Measurements from ENCODE around the gene GRM3. TPM values are rescaled to one million over a fixed set of nuclear protein-coding genes. Genes with fewer than 3 reads are reported as not detected.

Gene GRM3
- total and polyA plus RNA-seq, 4 donors: not detected

GRCh38 chr7:86647385-86648094, 3.8 kb downstream of the GRM3 start:
- 81% methylated on average over 5 of the region's 5 CpGs for WGBS, 2 donors
- no peaks in the 10 kb centered on the region for H3K4me1 ChIP-seq (ENCODE audit: control insufficient read depth in 1 of 2, insufficient read depth in 2 of 2, low read length in 2 of 2)
- no peak for ATAC-seq (ENCODE audit: low FRiP score)

GRCh38 chr7:86648169-86648568, 4.5 kb downstream of the GRM3 start:
- intact Hi-C loops (cut with DNase I): no loop called here
- Histone ChIP-seq H3K9me3 (ENCODE audit: control insufficient read depth, low read length) (no peaks in the 10 kb centered on the region), H3K27ac (ENCODE audit: low read depth in 1 of 2, low read length in 2 of 2) (no peak overlapping the region), H3K36me3 (ENCODE audit: control insufficient read depth in 1 of 2, insufficient read depth in 2 of 2, low read length in 1 of 2) (no peaks in the 10 kb centered on the region), H3K4me3 (ENCODE audit: low read length in 2 of 2) (no peak overlapping the region), H3K27me3 (ENCODE audit: control insufficient read depth in 1 of 2, insufficient read depth in 2 of 2, low read length in 1 of 2) (no peaks in the 10 kb centered on the region), H3K4me1 (ENCODE audit: control insufficient read depth in 1 of 2, insufficient read depth in 2 of 2, low read length in 2 of 2) (no peaks in the 10 kb centered on the region)
- ATAC-seq (ENCODE audit: low FRiP score): no peak
- DNase-seq: no peak
- WGBS, 2 donors: 82 to 86% methylated on average over 1 of the region's 1 CpG

More at GRCh38 chr7:86647385-86648094, 3.8 kb downstream of the GRM3 start:
- H3K27ac ChIP-seq (ENCODE audit: low read depth in 1 of 2, low read length in 2 of 2): no peak overlapping the region
- intact Hi-C loops (cut with DNase I): no loop called here
- H3K9me3 ChIP-seq (ENCODE audit: control insufficient read depth, low read length): no peaks in the 10 kb centered on the region
- DNase-seq: no peak
- no peaks in the 10 kb centered on the region for H3K36me3 ChIP-seq (ENCODE audit: control insufficient read depth in 1 of 2, insufficient read depth in 2 of 2, low read length in 1 of 2)
- H3K4me3 ChIP-seq (ENCODE audit: low read length in 2 of 2): no peak overlapping the region
- no peaks in the 10 kb centered on the region for H3K27me3 ChIP-seq (ENCODE audit: control insufficient read depth in 1 of 2, insufficient read depth in 2 of 2, low read length in 1 of 2)

- ATAC-seq (ENCODE audit: low FRiP score) (peak; percentile 62), DNase-seq (no peak)
- H3K27ac ChIP-seq (ENCODE audit: low read depth in 1 of 2, low read length in 2 of 2): no peak overlapping the region
- H3K4me3 ChIP-seq (ENCODE audit: low read length in 2 of 2): peak overlapping the region in 1 of 2 donors; percentile 12
- 4 to 7% methylated on average over 9 of the region's 9 CpGs for WGBS, 2 donors
- no peaks in the 10 kb centered on the region for H3K9me3 ChIP-seq (ENCODE audit: control insufficient read depth, low read length)
- intact Hi-C loops (cut with DNase I): no loop called here
- no peaks in the 10 kb centered on the region for H3K4me1 ChIP-seq (ENCODE audit: control insufficient read depth in 1 of 2, insufficient read depth in 2 of 2, low read length in 2 of 2)
- no peaks in the 10 kb centered on the region for H3K27me3 ChIP-seq (ENCODE audit: control insufficient read depth in 1 of 2, insufficient read depth in 2 of 2, low read length in 1 of 2)
- no peaks in the 10 kb centered on the region for H3K36me3 ChIP-seq (ENCODE audit: control insufficient read depth in 1 of 2, insufficient read depth in 2 of 2, low read length in 1 of 2)
These were observed 10.4 kb downstream of the GRM3 start for GRCh38 chr7:86653919-86654659.

DNA sequence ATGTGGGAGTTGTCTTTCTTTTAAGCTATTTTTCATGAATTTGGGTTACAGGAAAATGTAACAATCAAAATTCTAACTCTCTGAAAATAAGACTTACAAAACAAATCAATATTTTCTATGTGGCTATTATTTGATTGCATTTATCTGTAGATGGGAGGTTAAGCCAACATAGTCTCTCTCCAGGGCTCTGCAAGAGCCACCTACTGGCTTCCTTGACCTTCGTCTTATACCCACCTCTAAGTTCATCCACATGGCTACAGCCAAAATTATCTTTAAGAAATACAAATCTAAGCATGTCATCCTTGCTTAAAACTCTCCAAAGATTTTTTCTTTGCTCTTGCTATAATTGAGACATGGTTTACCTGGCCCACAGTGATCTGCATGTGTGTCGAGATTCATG, 14.2 kb downstream of the GRM3 start:
- no peak for ATAC-seq (ENCODE audit: low FRiP score)
- WGBS, 2 donors: 79% methylated on average over 2 of the region's 2 CpGs

DNA sequence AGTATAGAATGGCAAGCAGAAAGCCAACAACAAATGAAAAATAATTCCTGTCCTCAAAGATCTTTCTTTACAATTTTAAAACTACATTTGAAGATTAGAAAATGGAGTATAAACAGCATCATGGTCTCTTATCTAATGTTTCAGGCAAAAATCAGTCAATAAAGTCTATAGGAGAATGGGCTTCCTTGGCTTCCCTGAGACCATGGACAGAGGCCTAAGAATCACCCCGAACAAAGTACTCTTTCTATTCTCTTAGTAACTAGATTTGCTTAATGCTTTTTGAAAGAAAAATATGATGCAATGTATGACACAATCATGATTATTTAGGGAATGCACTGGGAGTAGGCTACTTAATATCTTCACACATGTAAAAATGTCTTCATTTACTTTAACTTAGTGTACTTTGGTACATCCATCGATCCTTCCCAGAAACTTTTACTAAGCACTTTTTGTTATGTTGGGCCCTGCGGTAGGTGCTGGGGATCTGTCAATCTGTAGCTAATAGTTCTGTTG, 17.3 kb downstream of the GRM3 start:
- intact Hi-C loops (cut with DNase I): no loop called here
- WGBS, 2 donors: 83% methylated on average over 3 of the region's 3 CpGs

More for the DNA sequence above, 14.2 kb downstream of the GRM3 start:
- Histone ChIP-seq H3K27me3 (ENCODE audit: control insufficient read depth in 1 of 2, insufficient read depth in 2 of 2, low read length in 1 of 2) (no peaks in the 10 kb centered on the region), H3K9me3 (ENCODE audit: control insufficient read depth, low read length) (no peaks in the 10 kb centered on the region), H3K4me1 (ENCODE audit: control insufficient read depth in 1 of 2, insufficient read depth in 2 of 2, low read length in 2 of 2) (no peaks in the 10 kb centered on the region), H3K27ac (ENCODE audit: low read depth in 1 of 2, low read length in 2 of 2) (no peak overlapping the region), H3K36me3 (ENCODE audit: control insufficient read depth in 1 of 2, insufficient read depth in 2 of 2, low read length in 1 of 2) (no peaks in the 10 kb centered on the region), H3K4me3 (ENCODE audit: low read length in 2 of 2) (no peak overlapping the region)
- intact Hi-C loops (cut with DNase I): no loop called here
- DNase-seq: no peak

DNA sequence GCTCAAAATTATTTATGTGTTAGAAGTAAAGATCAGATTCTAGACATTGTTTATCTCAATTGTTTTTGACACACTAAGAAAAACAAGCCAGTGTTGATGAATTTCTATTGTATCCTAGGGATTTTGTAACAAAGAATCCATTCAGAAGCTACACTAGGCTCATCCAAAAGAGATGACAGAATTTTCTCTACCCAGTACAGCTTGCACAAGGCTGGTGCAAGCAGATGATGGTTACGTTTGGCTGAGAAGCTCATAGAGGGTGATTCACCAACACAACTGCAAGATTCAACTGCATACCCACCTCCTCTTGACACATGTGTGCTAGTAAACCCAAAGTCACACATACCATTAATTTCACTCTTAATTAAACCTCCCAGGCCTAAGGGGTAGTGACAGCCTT, 20.8 kb downstream of the GRM3 start:
- Histone ChIP-seq H3K27ac (ENCODE audit: low read depth in 1 of 2, low read length in 2 of 2) (no peak overlapping the region), H3K4me3 (ENCODE audit: low read length in 2 of 2) (no peak overlapping the region), H3K4me1 (ENCODE audit: control insufficient read depth in 1 of 2, insufficient read depth in 2 of 2, low read length in 2 of 2) (no peaks in the 10 kb centered on the region), H3K36me3 (ENCODE audit: control insufficient read depth in 1 of 2, insufficient read depth in 2 of 2, low read length in 1 of 2) (no peaks in the 10 kb centered on the region), H3K27me3 (ENCODE audit: control insufficient read depth in 1 of 2, insufficient read depth in 2 of 2, low read length in 1 of 2) (no peaks in the 10 kb centered on the region), H3K9me3 (ENCODE audit: control insufficient read depth, low read length) (no peaks in the 10 kb centered on the region)
- ATAC-seq (ENCODE audit: low FRiP score) (no peak), DNase-seq (no peak)
- 47 to 55% methylated on average over 1 of the region's 1 CpG for WGBS, 2 donors
- intact Hi-C loops (cut with DNase I): no loop called here

More for the DNA sequence above, 17.3 kb downstream of the GRM3 start:
- Histone ChIP-seq H3K36me3 (ENCODE audit: control insufficient read depth in 1 of 2, insufficient read depth in 2 of 2, low read length in 1 of 2) (no peaks in the 10 kb centered on the region), H3K27me3 (ENCODE audit: control insufficient read depth in 1 of 2, insufficient read depth in 2 of 2, low read length in 1 of 2) (no peaks in the 10 kb centered on the region), H3K27ac (ENCODE audit: low read depth in 1 of 2, low read length in 2 of 2) (no peak overlapping the region), H3K4me1 (ENCODE audit: control insufficient read depth in 1 of 2, insufficient read depth in 2 of 2, low read length in 2 of 2) (no peaks in the 10 kb centered on the region), H3K9me3 (ENCODE audit: control insufficient read depth, low read length) (no peaks in the 10 kb centered on the region), H3K4me3 (ENCODE audit: low read length in 2 of 2) (no peak overlapping the region)
- ATAC-seq (ENCODE audit: low FRiP score) (no peak), DNase-seq (no peak)

GRCh38 chr7:86664991-86665390, 21.3 kb downstream of the GRM3 start:
- H3K36me3 ChIP-seq (ENCODE audit: control insufficient read depth in 1 of 2, insufficient read depth in 2 of 2, low read length in 1 of 2): no peaks in the 10 kb centered on the region
- H3K4me1 ChIP-seq (ENCODE audit: control insufficient read depth in 1 of 2, insufficient read depth in 2 of 2, low read length in 2 of 2): no peaks in the 10 kb centered on the region
- no peak for DNase-seq
- H3K4me3 ChIP-seq (ENCODE audit: low read length in 2 of 2): no peak overlapping the region
- intact Hi-C loops (cut with DNase I): no loop called here
- H3K27me3 ChIP-seq (ENCODE audit: control insufficient read depth in 1 of 2, insufficient read depth in 2 of 2, low read length in 1 of 2): no peaks in the 10 kb centered on the region
- H3K9me3 ChIP-seq (ENCODE audit: control insufficient read depth, low read length): no peaks in the 10 kb centered on the region
- no peak for ATAC-seq (ENCODE audit: low FRiP score)
- no peak overlapping the region for H3K27ac ChIP-seq (ENCODE audit: low read depth in 1 of 2, low read length in 2 of 2)
- 93 to 97% methylated on average over 5 of the region's 5 CpGs for whole genome bisulfite sequencing, 2 donors

GRCh38 chr7:86665669-86666068, 22.0 kb downstream of the GRM3 start:
- H3K27me3 ChIP-seq (ENCODE audit: control insufficient read depth in 1 of 2, insufficient read depth in 2 of 2, low read length in 1 of 2): no peaks in the 10 kb centered on the region
- no peak overlapping the region for H3K27ac ChIP-seq (ENCODE audit: low read depth in 1 of 2, low read length in 2 of 2)
- WGBS, 2 donors: 30 to 42% methylated on average over 2 of the region's 2 CpGs
- intact Hi-C loops (cut with DNase I): no loop called here
- no peaks in the 10 kb centered on the region for H3K9me3 ChIP-seq (ENCODE audit: control insufficient read depth, low read length)
- no peak overlapping the region for H3K4me3 ChIP-seq (ENCODE audit: low read length in 2 of 2)
- H3K36me3 ChIP-seq (ENCODE audit: control insufficient read depth in 1 of 2, insufficient read depth in 2 of 2, low read length in 1 of 2): no peaks in the 10 kb centered on the region
- no peak for ATAC-seq (ENCODE audit: low FRiP score)
- no peaks in the 10 kb centered on the region for H3K4me1 ChIP-seq (ENCODE audit: control insufficient read depth in 1 of 2, insufficient read depth in 2 of 2, low read length in 2 of 2)
- DNase-seq: no peak

DNA sequence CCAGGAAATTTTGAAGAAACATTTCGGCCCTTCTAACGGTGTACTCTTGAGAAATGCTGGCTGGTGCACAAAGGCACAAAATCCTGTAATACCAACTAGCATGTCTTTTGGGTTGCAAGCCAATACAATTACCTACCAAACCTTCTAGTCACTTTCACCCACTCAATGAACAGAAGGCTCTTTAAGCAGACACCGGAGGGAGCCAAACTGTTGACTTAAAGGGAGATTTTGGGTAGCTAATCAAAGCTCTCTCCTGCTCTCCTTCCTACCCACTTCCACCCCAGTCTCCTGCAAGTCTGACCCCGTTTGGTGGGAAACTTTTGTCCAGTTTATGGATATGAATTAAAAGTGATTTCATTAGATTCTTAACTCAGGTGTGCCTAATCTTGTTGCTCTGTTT, 24.0 kb downstream of the GRM3 start:
- DNase-seq (no peak), ATAC-seq (ENCODE audit: low FRiP score) (no peak)
- Histone ChIP-seq H3K4me3 (ENCODE audit: low read length in 2 of 2) (no peak overlapping the region), H3K27ac (ENCODE audit: low read depth in 1 of 2, low read length in 2 of 2) (no peak overlapping the region), H3K27me3 (ENCODE audit: control insufficient read depth in 1 of 2, insufficient read depth in 2 of 2, low read length in 1 of 2) (no peaks in the 10 kb centered on the region), H3K36me3 (ENCODE audit: control insufficient read depth in 1 of 2, insufficient read depth in 2 of 2, low read length in 1 of 2) (no peaks in the 10 kb centered on the region), H3K4me1 (ENCODE audit: control insufficient read depth in 1 of 2, insufficient read depth in 2 of 2, low read length in 2 of 2) (no peaks in the 10 kb centered on the region), H3K9me3 (ENCODE audit: control insufficient read depth, low read length) (no peaks in the 10 kb centered on the region)
- intact Hi-C loops (cut with DNase I): no loop called here
- WGBS, 2 donors: 30 to 36% methylated on average over 4 of the region's 4 CpGs

Data from aorta (tissue), 5 donors.